Progenitor cell of endocrine pancreas (in vitro differentiated cells): ENCODE data around the gene ZNF606. TPM values are rescaled to one million over a fixed set of nuclear protein-coding genes. Genes with fewer than 3 reads are reported as not detected.
A peak's percentile ranks its signal among the peaks of the same experiment; 100 is the strongest.

ENCODE experiments used
- DNase-seq: peaks from one replicate; pipeline ENCODE4 v3.0.0; 2021; ENCODE audit warnings: low spot score; ENCODE audit not compliant: unreplicated experiment
- H3K27ac Mint-ChIP-seq: 2 replicates; pipeline ENCODE4 v1.8.0; 2021; ENCODE audit warnings: mild to moderate bottlenecking, moderate library complexity, mixed read lengths
- H3K27me3 Mint-ChIP-seq: 2 replicates; pipeline ENCODE4 v1.8.0; 2021; ENCODE audit warnings: mixed read lengths
- H3K36me3 Mint-ChIP-seq: 2 replicates; pipeline ENCODE4 v1.8.0; 2022; ENCODE audit warnings: mixed read lengths; ENCODE audit not compliant: insufficient read depth
- H3K4me1 Mint-ChIP-seq: 2 replicates; pipeline ENCODE4 v1.8.0; 2021; ENCODE audit warnings: low read depth, mixed read lengths
- H3K4me3 Mint-ChIP-seq: 2 replicates; pipeline ENCODE4 v1.8.0; 2021; ENCODE audit warnings: low read depth, mild to moderate bottlenecking, moderate library complexity, mixed read lengths
- H3K9me3 Mint-ChIP-seq: 2 replicates; pipeline ENCODE4 v1.8.0; 2021; ENCODE audit warnings: low read depth, mixed read lengths
- CTCF ChIP-seq: fragments of 200-600 bp; sonication (generic); IDR thresholded peaks from one replicate; pipeline ENCODE4 v1.5.0; 2021; ENCODE audit warnings: antibody characterized with exemption, mild to moderate bottlenecking; ENCODE audit not compliant: unreplicated experiment
- total RNA-seq: library from RNA; stranded (reverse); gene quantifications from 2 replicates; pipeline ENCODE4 v1.2.1, GENCODE V29; 2021

The ZNF606 gene
- total RNA-seq, 1 donor from 2014 or later = 49.0 TPM

DNA sequence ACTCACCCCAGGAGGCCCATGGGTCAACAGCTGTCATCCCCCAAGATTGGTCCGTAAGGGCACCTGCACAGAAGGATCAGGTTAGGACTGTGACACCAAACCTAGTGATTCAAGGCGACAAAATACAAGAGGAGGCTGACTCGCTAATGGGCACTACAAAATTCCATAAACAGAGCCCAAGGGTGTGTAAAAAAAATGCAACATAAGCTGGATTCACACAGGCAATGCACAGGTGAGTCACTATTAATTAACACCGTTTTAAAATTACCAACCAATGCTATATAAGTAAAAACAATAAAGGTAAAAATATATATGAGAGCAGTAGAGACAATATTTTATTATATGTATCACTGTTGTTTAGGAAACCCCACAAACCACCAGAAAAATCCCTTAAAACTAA lies 1.9 kb downstream of the ZNF606 start:
- H3K9me3 Mint-ChIP-seq = peaks cover 59% of the 10 kb centered on the region

DNA sequence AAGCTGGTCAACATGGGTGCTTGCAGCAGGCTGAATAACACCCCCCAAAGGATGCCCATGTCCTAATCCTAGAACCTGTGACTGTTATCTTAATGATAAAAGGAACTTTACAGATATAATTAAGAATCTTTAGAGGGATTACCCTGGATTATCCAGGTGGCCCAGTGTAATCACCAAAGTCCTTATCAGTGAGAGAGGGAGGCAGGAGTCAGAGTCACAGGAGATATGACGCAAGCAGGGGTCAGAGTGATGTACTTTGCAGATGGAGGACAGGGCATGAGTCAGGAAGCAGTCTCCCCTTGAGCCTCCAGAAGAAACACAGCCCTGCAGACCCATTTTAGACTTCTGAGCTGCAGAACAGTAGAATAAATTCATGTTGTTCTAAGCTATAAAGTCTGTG lies 9.8 kb downstream of the ZNF606 start:
- H3K27ac Mint-ChIP-seq = no peak overlapping the region

More for the DNA sequence above, 1.9 kb downstream of the ZNF606 start:
- H3K36me3 Mint-ChIP-seq = peaks cover 90% of the 10 kb centered on the region
- H3K4me1 Mint-ChIP-seq = peaks cover 8% of the 10 kb centered on the region
- no peak for DNase-seq
- H3K4me3 Mint-ChIP-seq = peak overlapping the region; percentile 87
- no peaks in the 10 kb centered on the region for H3K27me3 Mint-ChIP-seq
- no peak for TF ChIP-seq CTCF
- H3K27ac Mint-ChIP-seq = peak overlapping the region; percentile 64

GRCh38 chr19:57978586-57979289 lies 23.9 kb downstream of the ZNF606 start:
- Mint-ChIP-seq H3K9me3 (peaks cover 80% of the 10 kb centered on the region), H3K4me3 (no peak overlapping the region), H3K4me1 (no peaks in the 10 kb centered on the region), H3K27ac (peak overlapping the region; percentile 74), H3K27me3 (no peaks in the 10 kb centered on the region), H3K36me3 (peaks cover 96% of the 10 kb centered on the region)
- no peak for DNase-seq
- no peak for TF ChIP-seq CTCF

More for the DNA sequence above, 9.8 kb downstream of the ZNF606 start:
- no peaks in the 10 kb centered on the region for H3K27me3 Mint-ChIP-seq
- H3K9me3 Mint-ChIP-seq = peaks cover 64% of the 10 kb centered on the region
- H3K4me1 Mint-ChIP-seq = no peaks in the 10 kb centered on the region
- no peak for TF ChIP-seq CTCF
- H3K36me3 Mint-ChIP-seq = peaks cover 87% of the 10 kb centered on the region
- H3K4me3 Mint-ChIP-seq = no peak overlapping the region
- DNase-seq = no peak

DNA sequence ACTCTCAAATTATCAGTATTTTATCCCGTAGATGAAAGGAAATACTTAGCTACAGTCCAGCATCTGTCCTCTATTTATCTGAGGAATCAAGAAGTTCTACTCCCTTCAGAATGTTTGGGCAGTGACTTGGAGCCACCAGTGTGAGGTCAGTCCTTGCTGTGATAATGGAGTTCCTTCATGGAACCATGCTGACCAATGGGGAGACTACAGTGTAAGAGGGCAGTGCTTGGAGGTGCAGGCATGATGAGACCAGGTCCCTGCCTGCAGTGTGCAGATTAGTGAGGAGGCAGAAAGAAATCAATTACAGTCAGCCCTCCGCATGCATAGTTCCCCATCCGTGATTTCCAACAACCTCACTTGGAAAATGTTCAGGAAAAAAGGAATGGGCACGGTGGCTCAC lies 28.2 kb downstream of the ZNF606 start, which contains the start of gene C19orf18:
C19orf18 (minus strand) TSS at position 101 of the 400 bp plus-strand sequence. CDS start 102 bp downstream, outside the sequence.
- Mint-ChIP-seq H3K27me3 (no peaks in the 10 kb centered on the region), H3K36me3 (peaks cover 77% of the 10 kb centered on the region), H3K4me1 (no peaks in the 10 kb centered on the region), H3K27ac (peak within 1 kb of the TSS; percentile 76), H3K4me3 (no peak within 1 kb of the TSS), H3K9me3 (peaks cover 63% of the 10 kb centered on the region)
- DNase-seq = no peak
- no peak for TF ChIP-seq CTCF

- H3K36me3 Mint-ChIP-seq = peaks cover 23% of the 10 kb centered on the region
- H3K9me3 Mint-ChIP-seq = peaks cover 36% of the 10 kb centered on the region
These were observed 37.9 kb downstream of the ZNF606 start for GRCh38 chr19:57964761-57965160.

More at GRCh38 chr19:57964761-57965160, 37.9 kb downstream of the ZNF606 start:
- no peaks in the 10 kb centered on the region for H3K4me1 Mint-ChIP-seq
- DNase-seq = no peak
- H3K27ac Mint-ChIP-seq = no peak overlapping the region
- TF ChIP-seq CTCF = no peak
- H3K27me3 Mint-ChIP-seq = no peaks in the 10 kb centered on the region
- H3K4me3 Mint-ChIP-seq = no peak overlapping the region
